H1 (cell line): ENCODE measurements around the gene DEFB123. TPM values are rescaled to one million over a fixed set of nuclear protein-coding genes. Genes with fewer than 3 reads are reported as not detected.

Source experiments
- POU5F1 ChIP-seq: IDR thresholded peaks from 2 replicates; pipeline ENCODE4 v1.6.1; 2011; ENCODE audit warnings: low read depth, mild to moderate bottlenecking, low read length, moderate library complexity
- polyA plus RNA-seq, 7 experiments: library from polyadenylated mRNA; depleted of rRNA in 3 of 7; stranded (reverse) in 5 of 7; unstranded in 2 of 7; fragments of >200 nt in 5 of 7; fragments of 200-250 nt in 2 of 7; gene quantifications; 1 replicate in 5 of 7; 2 replicates in 1 of 7; 4 replicates in 1 of 7; pipeline versions ENCODE4 v1.2.1 to v1.2.3, GENCODE V29; 2011 to 2013; ENCODE audit warnings: missing spikeins in 2 of 7, mixed read lengths in 2 of 7
- total RNA-seq: library from RNA; stranded (reverse); fragmentation: NEBNext Ultra II Directional; extraction: Animal tissue kit (Norgen Biotek cat#: 25700); gene quantifications from 2 replicates; pipeline ENCODE4 v1.2.1, GENCODE V29; 2021

Gene DEFB123
- total and polyA plus RNA-seq, 2 of the 8 experiments (the other 6 are each of a cell fraction or from before 2014, with no cell fraction given): not detected

DNA sequence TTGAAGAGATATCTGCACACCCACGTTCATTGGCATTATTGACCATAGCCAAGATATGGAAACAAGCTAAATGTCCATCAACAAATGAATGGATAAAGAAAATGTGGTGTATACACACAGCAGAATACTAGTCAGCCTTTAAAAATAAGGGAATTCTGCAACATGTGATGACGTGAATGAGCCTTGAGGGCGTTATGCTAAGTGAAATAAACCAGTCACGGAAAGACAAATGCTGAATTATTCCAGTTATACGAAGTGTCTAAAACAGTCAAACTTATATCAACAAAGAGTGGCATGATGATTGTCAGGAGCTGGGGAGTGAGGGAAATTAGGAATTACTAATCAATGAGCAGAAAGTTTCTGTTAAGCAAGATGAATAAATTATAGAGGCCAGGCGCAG is 26.1 kb upstream of the DEFB123 start (continued):
- no peak for TF ChIP-seq POU5F1
